Panc1 (cell line): ENCODE data around the gene LRRK1. TPM values are rescaled to one million over a fixed set of nuclear protein-coding genes. Genes with fewer than 3 reads are reported as not detected.
A peak's percentile ranks its signal among the peaks of the same experiment; 100 is the strongest.

Experiments
- ATAC-seq: fragments of 200-7000 bp; cut with Tn5 transposase; 2 replicates; pipeline ENCODE4 v1.9.1; 2020; ENCODE audit warnings: mild to moderate bottlenecking, moderate library complexity
- BruUV-seq: library from RNA; stranded (reverse); fragments of 400-500 nt; replicated peaks from 2 replicates; lab custom pipeline; 2021; lab: Mats Ljungman, UMichigan
- CTCF ChIA-PET: fragments of 300-600 bp; sonication (Branson Sonifier 250); formaldehyde crosslinking; loops from one replicate; lab custom pipeline; 2022; ENCODE audit warnings: antibody characterized with exemption; lab: Charles Lee
- POLR2A ChIA-PET: fragments of 300-600 bp; sonication (Branson Sonifier 250); formaldehyde crosslinking; loops from one replicate; lab custom pipeline; 2022; ENCODE audit warnings: antibody characterized with exemption; lab: Charles Lee
- DNase-seq: peaks from one replicate; pipeline ENCODE4 v3.0.0-alpha.2; 2010; ENCODE audit warnings: low read depth, low spot score
- H3K27ac ChIP-seq: 2 replicates; pipeline ENCODE4 v1.5.1; 2011; ENCODE audit warnings: mild to moderate bottlenecking, low read length, inconsistent platforms
- H3K27me3 ChIP-seq: fragments of 200-500 bp; sonication (Bioruptor generic); 2 replicates; pipeline ENCODE4 v1.6.0; 2014; ENCODE audit warnings: low read length, inconsistent platforms; ENCODE audit not compliant: control insufficient read depth, insufficient read depth
- H3K36me3 ChIP-seq: fragments of 200-500 bp; sonication (Bioruptor generic); 2 replicates; pipeline ENCODE4 v1.5.1; 2014; ENCODE audit warnings: inconsistent platforms, mild to moderate bottlenecking, low read length, moderate library complexity; ENCODE audit not compliant: control insufficient read depth, insufficient read depth
- H3K4me1 ChIP-seq: 2 replicates; pipeline ENCODE4 v1.5.1; 2011; ENCODE audit warnings: inconsistent platforms, mild to moderate bottlenecking, low read length, moderate library complexity; ENCODE audit not compliant: control insufficient read depth, insufficient read depth
- H3K4me3 ChIP-seq, 2 experiments: 2 replicates each; pipeline ENCODE4 v1.5.1; 2011 to 2012; ENCODE audit warnings: low read depth in 2 of 2, low read length in 2 of 2, mild to moderate bottlenecking in 2 of 2, inconsistent platforms in 1 of 2, moderate library complexity in 1 of 2
- H3K9me3 ChIP-seq: fragments of 200-500 bp; sonication (Bioruptor generic); 2 replicates; pipeline ENCODE4 v1.5.1; 2014; ENCODE audit warnings: low read depth, mild to moderate bottlenecking, inconsistent platforms, low read length, moderate library complexity; ENCODE audit not compliant: control insufficient read depth, insufficient read depth
- CTCF ChIP-seq: fragments of 450-650 bp; IDR thresholded peaks from 2 replicates; pipeline ENCODE4 v1.5.1; 2017; ENCODE audit warnings: mild to moderate bottlenecking
- POLR2AphosphoS5 ChIP-seq: IDR thresholded peaks from 2 replicates; pipeline ENCODE4 v1.6.1; 2012; ENCODE audit warnings: mild to moderate bottlenecking, low read depth, low read length, moderate library complexity
- REST ChIP-seq, 2 experiments: IDR thresholded peaks; 2 replicates each; pipeline ENCODE4 v1.6.1; 2011 to 2012; ENCODE audit warnings: low read depth in 2 of 2, control low read depth in 1 of 2, low read length in 1 of 2, mild to moderate bottlenecking in 1 of 2, moderate library complexity in 1 of 2; ENCODE audit not compliant: insufficient read depth in 1 of 2
- SIN3A ChIP-seq: IDR thresholded peaks from 2 replicates; pipeline ENCODE4 v1.6.1; 2012; ENCODE audit warnings: low read depth, mild to moderate bottlenecking, low read length, moderate library complexity, borderline replicate concordance; ENCODE audit not compliant: insufficient read depth
- TCF7L2 ChIP-seq: IDR thresholded peaks from 2 replicates; pipeline ENCODE4 v1.6.1; 2011; ENCODE audit warnings: mild to moderate bottlenecking, low read depth, low read length, inconsistent platforms
- in situ Hi-C: cut with HindIII; loops from 2 replicates; pipeline ENCODE4 v1.10.0; 2016; ENCODE audit warnings: low sequenced_read_pairs, low pct_unique_long_range_greater_than_20kb
- intact Hi-C: fragments of 100-400 bp; cut with micrococcal nuclease; formaldehyde crosslinking; loops from one replicate; pipeline ENCODE4 v1.10.0; 2022; ENCODE audit not compliant: unreplicated experiment
- total RNA-seq: library from RNA; stranded (reverse); gene quantifications from one replicate; pipeline ENCODE4 v1.2.1, GENCODE V29; 2021; ENCODE audit not compliant: unreplicated experiment

LRRK1 gene
- total RNA-seq, 1 experiment from 2014 or later, result 88.0 TPM

- TF ChIP-seq CTCF (no peak), POLR2AphosphoS5 (no peak), TCF7L2 (no peak), SIN3A (no peak), REST (IDR thresholded peaks at IDR 0.05; ENCODE audit: insufficient read depth in 1 of 2, low read depth in 2 of 2, low read length in 1 of 2) (no peak)
- no peak for DNase-seq
- CTCF ChIA-PET, result no interaction called here
- H3K9me3 ChIP-seq, result no peaks in the 10 kb centered on the region
- H3K27me3 ChIP-seq, result no peaks in the 10 kb centered on the region
- H3K36me3 ChIP-seq, result peaks cover 12% of the 10 kb centered on the region
- H3K27ac ChIP-seq, result no peak overlapping the region
- POLR2A ChIA-PET, result no interaction called here
- no TSS peak for BruUV-seq
- intact Hi-C loops, result no loop called here
- no peak overlapping the region for H3K4me3 ChIP-seq
- in situ Hi-C loops, result no loop called here
- peak; percentile 28; the same call in 1 of the 2 replicates for ATAC-seq
- no peaks in the 10 kb centered on the region for H3K4me1 ChIP-seq
Measured at GRCh38 chr15:100897221-100898151, 21.7 kb upstream of the LRRK1 start.

DNA sequence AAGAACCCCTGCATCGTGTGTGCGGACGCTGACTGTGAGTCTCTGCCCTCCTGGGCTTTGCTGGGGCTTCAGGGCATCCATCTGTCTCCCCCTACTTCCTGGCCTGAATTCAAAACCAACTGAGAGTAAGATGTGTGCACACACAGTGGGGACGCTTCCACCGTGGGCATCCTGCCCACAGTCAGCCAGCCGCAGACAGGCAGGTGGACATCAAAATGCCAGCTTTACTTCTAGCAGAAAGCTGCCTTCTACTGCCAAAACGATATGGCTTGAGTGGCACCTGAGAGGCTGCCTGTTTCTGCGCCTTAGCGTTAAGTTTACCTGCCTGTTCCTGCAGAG is 21.0 kb upstream of the LRRK1 start:
- no TSS peak for BruUV-seq
- peaks cover 12% of the 10 kb centered on the region for H3K36me3 ChIP-seq
- no peak overlapping the region for H3K27ac ChIP-seq
- DNase-seq, result no peak
- no peak for TF ChIP-seq CTCF
- no peak for TF ChIP-seq REST (IDR thresholded peaks at IDR 0.05; ENCODE audit: insufficient read depth in 1 of 2, low read depth in 2 of 2, low read length in 1 of 2)
- TF ChIP-seq POLR2AphosphoS5, result no peak
- no peak for TF ChIP-seq TCF7L2
- TF ChIP-seq SIN3A, result no peak
- no peaks in the 10 kb centered on the region for H3K27me3 ChIP-seq
- H3K9me3 ChIP-seq, result no peaks in the 10 kb centered on the region
- no peak overlapping the region for H3K4me3 ChIP-seq
- H3K4me1 ChIP-seq, result no peaks in the 10 kb centered on the region
- ChIA-PET POLR2A (no interaction called here), CTCF (no interaction called here)
- no peak for ATAC-seq
- intact Hi-C loops, result no loop called here
- in situ Hi-C loops, result no loop called here
